BE2C (cell line): ENCODE data around the gene PPP1R14B.

Experiments
- DNase-seq: peaks from one replicate; pipeline ENCODE4 v3.0.0-alpha.2; 2020
- H3K27me3 ChIP-seq: fragments of 250-450 bp; sonication (Bioruptor Pico); 2 replicates; pipeline ENCODE4 v1.5.1; 2020; ENCODE audit warnings: mild to moderate bottlenecking
- H3K36me3 ChIP-seq: fragments of 250-450 bp; sonication (Bioruptor Pico); 2 replicates; pipeline ENCODE4 v1.5.1; 2020; ENCODE audit warnings: mild to moderate bottlenecking
- H3K4me1 ChIP-seq: fragments of 250-450 bp; sonication (Bioruptor Pico); 2 replicates; pipeline ENCODE4 v1.5.1; 2020
- H3K4me3 ChIP-seq: 2 replicates; pipeline ENCODE4 v1.5.1; 2011; ENCODE audit warnings: low read depth, low read length
- H3K9me3 ChIP-seq: fragments of 250-450 bp; sonication (Bioruptor Pico); 2 replicates; pipeline ENCODE4 v1.5.1; 2020
- TF ChIP-seq, protein P1 (sequence below): IDR thresholded peaks from 2 replicates; pipeline ENCODE4 v1.5.1; 2012; ENCODE audit warnings: mild to moderate bottlenecking, low read depth, low read length

PPP1R14B gene

DNA sequence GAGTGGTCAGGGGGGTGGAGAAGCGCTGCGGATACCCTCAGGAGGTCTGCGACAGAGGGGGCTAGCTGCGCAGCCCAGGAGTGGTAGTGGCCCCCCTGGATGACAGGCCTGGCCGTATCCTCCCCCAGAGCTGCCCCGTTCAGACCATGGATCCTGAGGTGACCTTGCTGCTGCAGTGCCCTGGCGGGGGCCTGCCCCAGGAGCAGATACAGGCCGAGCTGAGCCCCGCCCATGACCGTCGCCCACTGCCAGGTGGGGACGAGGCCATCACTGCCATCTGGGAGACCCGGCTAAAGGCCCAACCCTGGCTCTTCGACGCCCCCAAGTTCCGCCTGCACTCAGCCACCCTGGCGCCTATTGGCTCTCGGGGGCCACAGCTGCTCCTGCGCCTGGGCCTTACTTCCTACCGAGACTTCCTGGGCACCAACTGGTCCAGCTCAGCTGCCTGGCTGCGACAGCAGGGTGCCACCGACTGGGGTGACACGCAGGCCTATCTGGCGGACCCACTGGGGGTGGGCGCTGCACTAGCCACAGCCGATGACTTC lies 20.2 kb downstream of the PPP1R14B start:
- TF ChIP-seq, protein P1, sequence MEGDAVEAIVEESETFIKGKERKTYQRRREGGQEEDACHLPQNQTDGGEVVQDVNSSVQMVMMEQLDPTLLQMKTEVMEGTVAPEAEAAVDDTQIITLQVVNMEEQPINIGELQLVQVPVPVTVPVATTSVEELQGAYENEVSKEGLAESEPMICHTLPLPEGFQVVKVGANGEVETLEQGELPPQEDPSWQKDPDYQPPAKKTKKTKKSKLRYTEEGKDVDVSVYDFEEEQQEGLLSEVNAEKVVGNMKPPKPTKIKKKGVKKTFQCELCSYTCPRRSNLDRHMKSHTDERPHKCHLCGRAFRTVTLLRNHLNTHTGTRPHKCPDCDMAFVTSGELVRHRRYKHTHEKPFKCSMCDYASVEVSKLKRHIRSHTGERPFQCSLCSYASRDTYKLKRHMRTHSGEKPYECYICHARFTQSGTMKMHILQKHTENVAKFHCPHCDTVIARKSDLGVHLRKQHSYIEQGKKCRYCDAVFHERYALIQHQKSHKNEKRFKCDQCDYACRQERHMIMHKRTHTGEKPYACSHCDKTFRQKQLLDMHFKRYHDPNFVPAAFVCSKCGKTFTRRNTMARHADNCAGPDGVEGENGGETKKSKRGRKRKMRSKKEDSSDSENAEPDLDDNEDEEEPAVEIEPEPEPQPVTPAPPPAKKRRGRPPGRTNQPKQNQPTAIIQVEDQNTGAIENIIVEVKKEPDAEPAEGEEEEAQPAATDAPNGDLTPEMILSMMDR: no peak
- no peak for DNase-seq
- no peaks in the 10 kb centered on the region for H3K36me3 ChIP-seq
- peaks cover 8% of the 10 kb centered on the region for H3K4me1 ChIP-seq
- peak overlapping the region; percentile 73 for H3K4me3 ChIP-seq
- H3K9me3 ChIP-seq: no peaks in the 10 kb centered on the region
- H3K27me3 ChIP-seq: no peaks in the 10 kb centered on the region

- Histone ChIP-seq H3K4me1 (peaks cover 8% of the 10 kb centered on the region), H3K27me3 (no peaks in the 10 kb centered on the region), H3K36me3 (no peaks in the 10 kb centered on the region), H3K9me3 (no peaks in the 10 kb centered on the region), H3K4me3 (peak within 1 kb of the TSS; percentile 73)
- DNase-seq: peak; percentile 87
- TF ChIP-seq, protein P1: no peak
Observed at GRCh38 chr11:64225608-64226506, 20.9 kb downstream of the PPP1R14B start, which contains the start of the genes NUDT22 and TRPT1. TSS of gene NUDT22 (plus strand) at chr11:64226274. CDS start at chr11:64226653, 379 bp downstream. TSS of gene TRPT1 (minus strand) at chr11:64226186. CDS start at chr11:64225860, 326 bp downstream.

GRCh38 chr11:64224891-64225607 lies 21.7 kb downstream of the PPP1R14B start:
- Histone ChIP-seq H3K27me3 (no peaks in the 10 kb centered on the region), H3K4me3 (peak overlapping the region; percentile 73), H3K9me3 (no peaks in the 10 kb centered on the region), H3K4me1 (peaks cover 8% of the 10 kb centered on the region), H3K36me3 (no peaks in the 10 kb centered on the region)
- DNase-seq: no peak
- TF ChIP-seq, protein P1: no peak

- no peak for DNase-seq
- H3K4me3 ChIP-seq: no peak overlapping the region
- H3K4me1 ChIP-seq: peaks cover 8% of the 10 kb centered on the region
- TF ChIP-seq, protein P1: no peak
- H3K27me3 ChIP-seq: no peaks in the 10 kb centered on the region
- no peaks in the 10 kb centered on the region for H3K36me3 ChIP-seq
- no peaks in the 10 kb centered on the region for H3K9me3 ChIP-seq
Observed at GRCh38 chr11:64224151-64224890, 22.4 kb downstream of the PPP1R14B start.

GRCh38 chr11:64223001-64223651 lies 23.6 kb downstream of the PPP1R14B start:
- Histone ChIP-seq H3K4me3 (no peak overlapping the region), H3K9me3 (no peaks in the 10 kb centered on the region), H3K36me3 (no peaks in the 10 kb centered on the region), H3K27me3 (no peaks in the 10 kb centered on the region), H3K4me1 (peaks cover 8% of the 10 kb centered on the region)
- TF ChIP-seq, protein P1: no peak
- DNase-seq: peak; percentile 58
